Measurements from ENCODE around the gene FADS1. TPM values are rescaled to one million over a fixed set of nuclear protein-coding genes. Genes with fewer than 3 reads are reported as not detected.

Gene FADS1
- total and polyA plus RNA-seq, 2 of the 13 experiments (the other 11 are each of a cell fraction or from before 2014, with no cell fraction given): 91.8 to 108 TPM

GRCh38 chr11:61769946-61770683 lies 46.7 kb downstream of the FADS1 start (continued):
- no peak for TF ChIP-seq NFYC (CRISPR knock-in tag; IDR thresholded peaks at IDR 0.05)
- 0 out of 2 replicates have a peak, but pooled peaks have one; percentile 3 for TF ChIP-seq RCOR2 (CRISPR knock-in tag; IDR thresholded peaks at IDR 0.05)
- no peak for TF ChIP-seq ZNF441 (CRISPR knock-in tag; IDR thresholded peaks at IDR 0.05; ENCODE audit: borderline replicate concordance)
- TF ChIP-seq, protein P1, sequence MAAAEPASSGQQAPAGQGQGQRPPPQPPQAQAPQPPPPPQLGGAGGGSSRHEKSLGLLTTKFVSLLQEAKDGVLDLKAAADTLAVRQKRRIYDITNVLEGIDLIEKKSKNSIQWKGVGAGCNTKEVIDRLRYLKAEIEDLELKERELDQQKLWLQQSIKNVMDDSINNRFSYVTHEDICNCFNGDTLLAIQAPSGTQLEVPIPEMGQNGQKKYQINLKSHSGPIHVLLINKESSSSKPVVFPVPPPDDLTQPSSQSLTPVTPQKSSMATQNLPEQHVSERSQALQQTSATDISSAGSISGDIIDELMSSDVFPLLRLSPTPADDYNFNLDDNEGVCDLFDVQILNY (CRISPR knock-in tag; conservative IDR thresholded peaks at IDR 0.05): no peak
- TF ChIP-seq ZNF770 (CRISPR knock-in tag; IDR thresholded peaks at IDR 0.05): no peak; the same call in 1 of the 2 replicates
- TF ChIP-seq ZSCAN31 (CRISPR knock-in tag; IDR thresholded peaks at IDR 0.05; ENCODE audit: low read depth): no peak
- TF ChIP-seq FOSL2 (CRISPR knock-in tag; IDR thresholded peaks at IDR 0.05): no peak
- no peak for TF ChIP-seq HES4 (CRISPR knock-in tag; IDR thresholded peaks at IDR 0.05; ENCODE audit: borderline replicate concordance)
- TF ChIP-seq EED (CRISPR knock-in tag; IDR thresholded peaks at IDR 0.05): no peak
- no peak for TF ChIP-seq MAZ (IDR thresholded peaks at IDR 0.05; ENCODE audit: borderline replicate concordance, low read depth, low read length)
- no peak for TF ChIP-seq MAZ (CRISPR knock-in tag; IDR thresholded peaks at IDR 0.05; ENCODE audit: low read depth)
- TF ChIP-seq ZNF570 (CRISPR knock-in tag; IDR thresholded peaks at IDR 0.05; ENCODE audit: borderline replicate concordance): no peak
- TF ChIP-seq SNAI1 (CRISPR knock-in tag; IDR thresholded peaks at IDR 0.05; ENCODE audit: borderline replicate concordance): no peak
- TF ChIP-seq ETV6 (CRISPR knock-in tag; conservative IDR thresholded peaks at IDR 0.05): no peak
- TF ChIP-seq ERF (CRISPR knock-in tag; IDR thresholded peaks at IDR 0.05): no peak
- no peak for TF ChIP-seq TBX2 (CRISPR knock-in tag; IDR thresholded peaks at IDR 0.05; ENCODE audit: borderline replicate concordance)
- TF ChIP-seq SSRP1 (CRISPR knock-in tag; IDR thresholded peaks at IDR 0.05): no peak
- TF ChIP-seq RBM39 (IDR thresholded peaks at IDR 0.05; ENCODE audit: low read depth, low read length, poor library complexity, severe bottlenecking): no peak

Measured in HepG2 (cell line).